Gastroesophageal sphincter (tissue), 3 donors: ENCODE results near the gene STAT6.

Source experiments
- CTCF ChIP-seq, 4 experiments: fragments of 200-600 bp in 2 of 4; fragments of 450-650 bp in 2 of 4; sonication (generic) in 1 of 4; IDR thresholded peaks; one replicate each; pipeline ENCODE4 v1.5.1; 2017 to 2019; ENCODE audit warnings: antibody characterized with exemption in 4 of 4, mild to moderate bottlenecking in 2 of 4, moderate library complexity in 2 of 4
- EP300 ChIP-seq: sonication (generic); formaldehyde crosslinking; IDR thresholded peaks from one replicate; pipeline ENCODE4 v1.6.1; 2017; ENCODE audit warnings: antibody characterized with exemption, mild to moderate bottlenecking

- TF ChIP-seq CTCF (IDR thresholded peaks at IDR 0.05) (no peak), EP300 (no peak)
Measured at GRCh38 chr12:57139796-57140649, 28.9 kb upstream of the STAT6 start.
